ENCODE results near the gene ZNF599. TPM values are rescaled to one million over a fixed set of nuclear protein-coding genes. Genes with fewer than 3 reads are reported as not detected.

The ZNF599 gene
- total RNA-seq, 1 donor from 2014 or later, result 1.9 TPM

DNA sequence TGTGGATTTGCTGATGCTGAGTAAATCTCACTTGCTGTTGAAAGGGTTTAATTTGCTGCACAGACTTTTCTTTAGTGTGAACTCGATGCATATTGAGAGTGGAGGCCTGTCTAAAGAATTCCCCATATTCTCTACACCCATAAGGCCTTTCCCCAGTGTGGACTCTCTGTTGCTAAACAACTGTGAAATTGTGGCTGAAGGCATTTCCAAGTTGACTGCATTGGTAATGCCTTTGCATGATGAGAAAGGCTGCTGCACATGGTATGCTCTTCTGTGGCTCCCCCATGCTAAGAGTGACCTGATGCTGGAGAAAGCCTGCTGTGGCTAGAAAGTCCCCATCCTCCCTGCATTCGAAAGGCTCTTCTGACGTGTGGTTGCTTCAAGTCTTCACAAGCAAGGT is 6.6 kb upstream of the ZNF599 start:
- DNase-seq (ENCODE audit: low spot score), result no peak
- Mint-ChIP-seq H3K4me3 (ENCODE audit: low read depth) (no peak overlapping the region), H3K27ac (no peak overlapping the region), H3K36me3 (ENCODE audit: low read depth) (no peaks in the 10 kb centered on the region), H3K27me3 (ENCODE audit: low read depth) (no peaks in the 10 kb centered on the region), H3K4me1 (ENCODE audit: low read depth) (no peaks in the 10 kb centered on the region), H3K9me3 (peaks cover 20% of the 10 kb centered on the region)
- intact Hi-C loops (cut with micrococcal nuclease), result no loop called here

DNA sequence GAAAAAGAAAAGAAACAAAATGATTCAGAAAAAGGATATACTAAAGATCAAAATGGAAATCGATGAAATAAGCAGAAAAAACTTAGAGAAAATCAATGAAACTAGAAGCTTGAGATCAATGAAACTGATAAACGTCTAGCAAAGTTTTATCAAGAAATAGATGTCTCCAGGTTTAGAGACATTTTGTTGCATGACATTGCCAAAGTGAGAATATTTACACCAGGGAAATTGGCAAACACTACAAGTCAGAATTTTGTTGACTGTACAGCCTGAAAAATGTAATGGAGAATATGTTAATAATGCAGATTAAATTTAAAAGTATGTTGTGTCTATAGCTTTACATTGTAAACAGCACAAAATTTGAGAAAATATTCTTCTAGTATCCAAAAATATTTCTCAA is 5.3 kb upstream of the ZNF599 start:
- Mint-ChIP-seq H3K27ac (no peak overlapping the region), H3K4me3 (ENCODE audit: low read depth) (no peak overlapping the region), H3K9me3 (peaks cover 25% of the 10 kb centered on the region), H3K36me3 (ENCODE audit: low read depth) (no peaks in the 10 kb centered on the region), H3K27me3 (ENCODE audit: low read depth) (no peaks in the 10 kb centered on the region), H3K4me1 (ENCODE audit: low read depth) (no peaks in the 10 kb centered on the region)
- no peak for DNase-seq (ENCODE audit: low spot score)
- intact Hi-C loops (cut with micrococcal nuclease), result no loop called here

DNA sequence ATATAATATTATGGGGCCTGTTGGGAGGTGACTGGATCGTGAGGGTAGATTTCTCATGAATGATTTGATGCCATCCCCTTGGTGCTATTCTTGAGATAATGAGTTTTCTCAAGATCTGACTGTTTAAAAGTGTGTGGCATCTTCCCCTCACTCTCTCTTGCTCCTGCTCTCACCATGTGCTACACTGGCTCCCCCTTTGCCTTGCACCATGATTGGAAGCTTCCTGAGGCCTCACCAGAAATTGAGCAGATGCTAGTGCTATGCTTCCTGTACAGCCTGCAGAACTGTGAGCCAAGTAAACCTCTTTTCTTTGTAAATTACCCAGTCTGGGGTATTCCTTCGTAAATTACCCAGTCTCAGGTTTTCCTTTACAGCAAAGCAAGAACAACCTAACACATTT is 1.8 kb upstream of the ZNF599 start:
- intact Hi-C loops (cut with micrococcal nuclease), result no loop called here
- Mint-ChIP-seq H3K36me3 (ENCODE audit: low read depth) (peaks cover 22% of the 10 kb centered on the region), H3K9me3 (peaks cover 37% of the 10 kb centered on the region), H3K27me3 (ENCODE audit: low read depth) (no peaks in the 10 kb centered on the region), H3K4me1 (ENCODE audit: low read depth) (peaks cover 14% of the 10 kb centered on the region), H3K4me3 (ENCODE audit: low read depth) (no peak overlapping the region), H3K27ac (no peak overlapping the region)
- no peak for DNase-seq (ENCODE audit: low spot score)

DNA sequence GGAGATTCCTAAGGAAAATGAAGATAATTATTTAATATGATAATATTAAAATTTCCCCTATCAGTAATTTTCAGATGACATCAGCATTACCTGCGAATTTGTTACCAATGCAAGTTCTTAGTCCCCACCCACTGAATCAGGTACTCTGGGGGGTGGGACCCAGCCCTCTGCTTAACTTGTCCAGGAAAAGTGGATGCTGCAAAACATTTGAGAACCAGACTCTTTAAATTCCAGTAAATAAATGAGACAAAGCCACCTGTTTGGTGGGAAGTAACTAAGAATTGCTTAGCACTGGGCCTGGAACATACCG is 495 bp upstream of the ZNF599 start:
- intact Hi-C loops (cut with micrococcal nuclease), result loop anchor here (1.0 kb wide), 1 partner anchor 40 kb away; no protein-coding TSS in a partner anchor
- Mint-ChIP-seq H3K4me1 (ENCODE audit: low read depth) (peaks cover 14% of the 10 kb centered on the region), H3K9me3 (peaks cover 37% of the 10 kb centered on the region), H3K27ac (no peak overlapping the region), H3K4me3 (ENCODE audit: low read depth) (peak overlapping the region; percentile 88), H3K36me3 (ENCODE audit: low read depth) (peaks cover 26% of the 10 kb centered on the region), H3K27me3 (ENCODE audit: low read depth) (no peaks in the 10 kb centered on the region)
- DNase-seq (ENCODE audit: low spot score), result no peak

DNA sequence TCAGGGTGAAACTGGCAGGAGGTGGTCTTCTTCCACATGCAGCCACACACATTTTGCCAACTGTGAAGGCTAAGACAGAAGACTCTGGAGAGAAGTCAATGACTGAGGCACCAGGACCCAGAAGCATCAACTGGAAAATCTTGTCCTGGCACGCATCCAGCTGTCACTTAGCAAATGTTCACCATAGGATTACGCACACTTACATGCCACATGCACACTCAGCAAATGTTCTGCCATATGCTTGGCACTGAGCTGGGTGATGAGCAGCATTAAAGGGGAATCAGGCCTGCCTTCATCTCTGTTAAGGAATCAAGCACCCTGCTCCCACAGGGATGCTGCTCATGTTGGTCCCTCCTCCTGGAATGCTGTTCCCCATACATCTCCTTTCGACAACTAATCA is 5.1 kb downstream of the ZNF599 start:
- Mint-ChIP-seq H3K27ac (no peak overlapping the region), H3K4me1 (ENCODE audit: low read depth) (peaks cover 10% of the 10 kb centered on the region), H3K36me3 (ENCODE audit: low read depth) (peaks cover 66% of the 10 kb centered on the region), H3K27me3 (ENCODE audit: low read depth) (no peaks in the 10 kb centered on the region), H3K9me3 (peaks cover 45% of the 10 kb centered on the region), H3K4me3 (ENCODE audit: low read depth) (no peak overlapping the region)
- no peak for DNase-seq (ENCODE audit: low spot score)
- intact Hi-C loops (cut with micrococcal nuclease), result no loop called here

DNA sequence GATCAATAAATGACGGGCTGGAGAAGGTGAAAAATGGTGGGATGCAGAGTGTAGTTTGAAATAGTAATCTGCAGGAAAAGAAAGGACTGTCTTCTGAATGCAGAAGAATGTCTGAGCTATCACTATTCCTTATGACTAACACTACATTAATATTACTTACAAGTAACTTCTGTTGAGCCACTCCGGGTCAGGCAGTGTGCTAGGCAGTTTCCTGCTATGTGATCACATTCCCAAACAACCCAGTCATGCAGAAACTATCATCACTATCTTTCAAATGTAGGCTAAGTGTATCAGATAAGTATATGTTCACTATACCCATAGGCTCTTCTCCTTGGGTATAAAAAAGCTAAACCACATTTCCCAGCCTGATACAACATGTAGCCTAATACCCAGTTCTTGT is 6.6 kb downstream of the ZNF599 start:
- Mint-ChIP-seq H3K27me3 (ENCODE audit: low read depth) (no peaks in the 10 kb centered on the region), H3K9me3 (peaks cover 50% of the 10 kb centered on the region), H3K27ac (no peak overlapping the region), H3K4me1 (ENCODE audit: low read depth) (peaks cover 1% of the 10 kb centered on the region), H3K4me3 (ENCODE audit: low read depth) (no peak overlapping the region), H3K36me3 (ENCODE audit: low read depth) (peaks cover 58% of the 10 kb centered on the region)
- intact Hi-C loops (cut with micrococcal nuclease), result no loop called here
- no peak for DNase-seq (ENCODE audit: low spot score)

DNA sequence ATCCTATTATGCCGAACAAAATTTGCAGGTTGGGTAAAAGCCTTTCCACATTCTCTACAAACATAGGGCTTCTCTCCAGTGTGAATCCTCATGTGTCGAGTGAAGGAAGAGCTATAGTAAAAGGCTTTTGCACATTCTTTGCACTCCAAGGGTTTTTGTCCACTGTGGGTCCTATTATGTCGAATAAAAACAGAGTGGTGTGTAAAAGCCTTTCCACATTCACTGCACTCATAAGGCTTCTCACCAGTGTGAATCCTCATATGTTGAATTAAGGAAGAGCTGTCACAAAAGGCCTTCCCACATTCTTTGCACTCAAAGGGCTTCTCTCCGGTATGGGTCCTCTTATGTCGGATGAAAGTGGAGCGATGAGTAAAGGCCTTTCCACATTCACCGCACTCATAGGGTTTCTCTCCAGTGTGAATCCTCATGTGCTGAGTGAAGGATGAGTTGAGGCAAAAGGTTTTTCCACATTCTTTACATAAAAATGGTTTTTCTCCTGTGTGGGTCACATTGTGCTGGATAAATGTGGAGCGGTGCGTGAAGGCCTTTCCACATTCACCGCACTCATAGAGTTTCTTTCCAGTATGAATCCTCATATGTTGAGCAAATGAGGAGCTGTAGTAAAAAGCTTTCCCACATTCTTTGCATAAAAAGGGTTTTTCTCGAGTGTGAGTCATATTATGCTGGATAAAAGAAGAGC is 13.6 kb downstream of the ZNF599 start:
- Mint-ChIP-seq H3K4me1 (ENCODE audit: low read depth) (no peaks in the 10 kb centered on the region), H3K27ac (no peak overlapping the region), H3K27me3 (ENCODE audit: low read depth) (no peaks in the 10 kb centered on the region), H3K4me3 (ENCODE audit: low read depth) (no peak overlapping the region), H3K36me3 (ENCODE audit: low read depth) (peaks cover 8% of the 10 kb centered on the region), H3K9me3 (peaks cover 73% of the 10 kb centered on the region)
- DNase-seq (ENCODE audit: low spot score), result no peak
- intact Hi-C loops (cut with micrococcal nuclease), result no loop called here

DNA sequence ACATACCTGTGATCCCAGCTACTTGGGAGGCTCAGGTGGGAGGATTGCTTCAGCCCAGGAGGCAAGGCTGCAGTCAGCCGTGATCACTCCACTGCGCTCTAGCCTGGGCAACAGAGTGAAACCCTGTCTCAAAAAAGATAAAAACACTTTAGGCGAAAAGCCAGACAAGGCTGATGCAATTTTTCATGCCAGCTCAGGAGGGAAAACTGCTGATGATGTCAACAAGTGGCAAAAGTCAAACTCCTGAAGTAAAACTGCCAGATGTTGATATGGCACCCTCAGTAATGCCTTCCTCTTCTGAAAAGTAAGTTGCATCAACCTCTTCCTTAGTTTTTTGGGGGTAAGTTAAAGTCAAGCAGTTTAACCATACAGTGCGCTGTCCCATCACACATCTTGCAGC is 15.6 kb downstream of the ZNF599 start:
- H3K4me3 Mint-ChIP-seq (ENCODE audit: low read depth), result no peak overlapping the region
- no peak for DNase-seq (ENCODE audit: low spot score)
- H3K27me3 Mint-ChIP-seq (ENCODE audit: low read depth), result no peaks in the 10 kb centered on the region
- H3K9me3 Mint-ChIP-seq, result peaks cover 71% of the 10 kb centered on the region
- no peaks in the 10 kb centered on the region for H3K4me1 Mint-ChIP-seq (ENCODE audit: low read depth)
- peaks cover 3% of the 10 kb centered on the region for H3K36me3 Mint-ChIP-seq (ENCODE audit: low read depth)
- intact Hi-C loops (cut with micrococcal nuclease), result no loop called here
- no peak overlapping the region for H3K27ac Mint-ChIP-seq

DNA sequence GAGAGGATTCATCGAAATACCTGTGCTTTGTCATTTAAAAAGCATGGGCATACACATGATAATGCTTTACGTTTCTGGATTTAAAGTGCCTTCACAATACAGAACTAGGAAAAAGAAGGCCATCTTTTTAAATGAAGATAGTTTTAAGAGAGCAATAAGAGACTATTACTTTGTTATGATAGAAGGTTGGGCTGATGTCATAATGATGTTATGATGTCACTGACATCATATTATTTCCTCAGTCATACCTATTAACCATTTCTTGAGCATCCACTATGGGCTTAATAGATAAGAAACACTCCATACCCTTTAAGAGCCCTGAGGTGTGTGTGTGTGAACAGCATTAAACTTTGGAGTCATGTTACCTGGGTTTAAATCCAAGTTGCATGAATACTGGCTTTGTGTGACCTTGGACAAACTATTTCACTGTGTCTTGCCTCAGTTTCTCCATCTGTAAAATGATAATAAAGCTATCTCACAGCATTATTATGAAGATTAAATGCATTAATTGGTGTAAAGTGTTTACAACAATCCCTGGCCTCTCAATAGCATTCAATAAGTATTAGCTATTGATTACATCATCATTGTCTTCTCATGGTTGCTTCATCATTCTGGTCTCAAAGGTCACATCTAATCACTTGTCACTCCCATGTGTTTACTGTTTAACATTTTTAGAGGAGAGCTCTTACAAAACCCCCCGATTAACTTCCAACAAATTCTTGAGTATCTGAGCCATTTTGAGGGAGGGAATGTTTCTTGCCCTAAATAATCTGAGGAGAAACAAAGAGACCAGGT is 27.9 kb downstream of the ZNF599 start:
- Mint-ChIP-seq H3K9me3 (peaks cover 82% of the 10 kb centered on the region), H3K27me3 (ENCODE audit: low read depth) (no peaks in the 10 kb centered on the region), H3K4me3 (ENCODE audit: low read depth) (no peak overlapping the region), H3K4me1 (ENCODE audit: low read depth) (no peaks in the 10 kb centered on the region), H3K36me3 (ENCODE audit: low read depth) (peaks cover 15% of the 10 kb centered on the region), H3K27ac (no peak overlapping the region)
- intact Hi-C loops (cut with micrococcal nuclease), result no loop called here
- no peak for DNase-seq (ENCODE audit: low spot score)

DNA sequence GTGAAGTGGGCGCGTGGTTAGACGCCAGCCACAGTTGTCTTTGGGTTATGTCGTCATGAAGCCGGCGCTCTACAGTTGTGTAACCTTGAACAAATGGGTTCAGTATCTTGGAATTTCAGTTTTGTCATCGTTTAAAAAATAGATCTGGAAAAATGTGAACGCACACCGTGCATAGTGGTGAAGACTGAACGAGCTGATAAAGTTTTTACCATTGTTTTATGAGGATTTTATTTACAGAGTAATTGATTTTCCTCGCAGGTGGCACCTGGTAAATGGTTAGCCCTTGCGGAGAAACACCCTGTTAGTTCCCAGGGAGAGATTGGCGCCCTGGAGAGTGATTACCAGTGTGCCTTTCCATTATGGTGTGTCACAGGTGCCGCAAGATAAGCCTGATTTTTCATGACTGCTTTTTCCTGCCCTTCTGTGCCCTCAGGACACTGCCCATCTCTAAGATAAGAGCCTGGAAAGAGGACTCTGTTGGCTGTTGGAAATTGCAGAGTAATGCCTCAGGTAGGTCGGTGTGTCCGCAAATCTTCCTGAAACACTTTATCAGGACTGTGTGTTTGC is 38.4 kb downstream of the ZNF599 start:
- H3K27me3 Mint-ChIP-seq (ENCODE audit: low read depth), result no peaks in the 10 kb centered on the region
- H3K36me3 Mint-ChIP-seq (ENCODE audit: low read depth), result peaks cover 28% of the 10 kb centered on the region
- H3K4me3 Mint-ChIP-seq (ENCODE audit: low read depth), result peak overlapping the region; percentile 91
- peak overlapping the region; percentile 95 for H3K27ac Mint-ChIP-seq
- peaks cover 25% of the 10 kb centered on the region for H3K9me3 Mint-ChIP-seq
- no peak for DNase-seq (ENCODE audit: low spot score)
- peaks cover 17% of the 10 kb centered on the region for H3K4me1 Mint-ChIP-seq (ENCODE audit: low read depth)
- intact Hi-C loops (cut with micrococcal nuclease), result no loop called here

DNA sequence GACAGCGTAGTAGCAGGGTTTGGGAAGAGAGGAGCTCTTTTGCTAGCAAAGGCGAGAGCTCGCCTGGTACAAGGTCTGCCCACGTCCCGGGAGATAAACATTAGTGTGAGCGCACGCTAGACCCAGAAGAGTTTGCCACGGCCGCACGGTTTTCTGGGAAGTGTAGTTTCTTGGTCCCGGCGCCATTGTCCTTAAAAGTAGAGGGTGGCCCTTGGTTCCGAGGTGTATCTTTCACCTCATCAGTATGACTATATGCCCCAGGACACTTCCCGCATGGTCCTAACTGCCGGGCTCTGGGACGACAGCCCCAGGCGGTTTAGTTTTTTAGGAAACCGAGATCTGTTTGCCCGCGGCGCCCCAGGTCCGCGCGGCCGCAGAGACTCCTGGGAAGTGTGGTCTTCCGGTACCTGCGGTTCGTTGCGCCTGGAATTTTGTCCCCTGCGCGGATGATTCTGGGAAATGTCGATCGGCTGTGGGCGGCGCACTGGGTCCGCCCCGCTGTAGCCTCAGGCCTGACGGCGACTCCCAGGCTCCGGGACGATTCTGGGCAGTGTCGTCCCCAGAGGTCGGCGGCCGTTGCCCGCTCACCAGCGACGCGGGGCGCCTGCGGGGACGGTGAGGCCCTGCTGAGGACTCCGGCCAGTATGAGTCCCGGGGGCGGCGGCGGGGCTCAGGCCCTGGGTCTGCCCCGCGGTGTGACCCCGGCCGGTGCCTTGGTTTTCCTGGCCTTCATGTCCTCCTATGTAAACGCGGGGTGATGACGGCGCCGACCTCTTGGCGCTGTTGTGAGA is 39.1 kb downstream of the ZNF599 start, which contains the start of gene ZNF181:
Gene ZNF181 (plus strand): TSS at position 498 of the 791 bp plus-strand sequence. CDS start 795 bp downstream, outside the sequence.
- intact Hi-C loops (cut with micrococcal nuclease), result loop anchor here (1.0 kb wide), 2 partner anchors 39 to 57 kb away; partner anchors contain the start of genes SCGB2B2, ZNF302 and ZNF599
- Mint-ChIP-seq H3K36me3 (ENCODE audit: low read depth) (peaks cover 22% of the 10 kb centered on the region), H3K27me3 (ENCODE audit: low read depth) (no peaks in the 10 kb centered on the region), H3K4me3 (ENCODE audit: low read depth) (peak within 1 kb of the TSS; percentile 91), H3K9me3 (peaks cover 18% of the 10 kb centered on the region), H3K27ac (peak within 1 kb of the TSS; percentile 95), H3K4me1 (ENCODE audit: low read depth) (peaks cover 17% of the 10 kb centered on the region)
- DNase-seq (ENCODE audit: low spot score), result peak; percentile 77

DNA sequence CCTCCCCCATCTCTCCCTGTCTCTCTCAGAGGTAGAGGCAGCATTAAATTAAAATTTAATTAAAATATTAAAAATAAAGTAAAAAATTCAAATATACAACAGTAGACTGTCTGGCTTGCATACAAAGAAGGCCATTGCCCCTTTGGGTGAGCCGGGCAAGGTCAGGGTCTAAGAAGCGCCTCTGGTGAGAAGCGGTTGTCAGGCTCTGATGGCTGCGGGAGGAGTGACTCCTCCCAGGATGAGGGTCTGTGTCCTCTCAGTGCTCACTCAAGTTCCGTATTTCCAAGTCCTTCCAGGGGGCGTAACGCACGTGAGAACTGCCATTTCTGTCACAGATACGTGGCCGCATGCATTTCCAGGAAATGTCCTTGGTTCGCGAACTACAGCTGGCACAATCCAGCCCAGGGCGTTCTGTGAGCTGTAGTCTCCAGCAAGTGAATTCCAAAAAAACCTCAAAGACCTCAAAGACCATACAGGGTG is 39.7 kb downstream of the ZNF599 start:
- Mint-ChIP-seq H3K4me3 (ENCODE audit: low read depth) (peak overlapping the region; percentile 91), H3K27ac (peak overlapping the region; percentile 95), H3K36me3 (ENCODE audit: low read depth) (peaks cover 18% of the 10 kb centered on the region), H3K9me3 (peaks cover 13% of the 10 kb centered on the region), H3K4me1 (ENCODE audit: low read depth) (peaks cover 17% of the 10 kb centered on the region), H3K27me3 (ENCODE audit: low read depth) (no peaks in the 10 kb centered on the region)
- DNase-seq (ENCODE audit: low spot score), result no peak
- intact Hi-C loops (cut with micrococcal nuclease), result loop anchor here (1.0 kb wide), 2 partner anchors 40 to 56 kb away; partner anchors contain the start of genes SCGB2B2, ZNF302 and ZNF599

All from activated T-helper 2 cell treated with anti-CD3 and anti-CD28 coated beads, Interferon-gamma antibody, Interleukin-2, Interleukin-4, amounts not matched to agents 10 μg/mL and 5 μg/mL and 100 μg/mL, durations not matched to agents 14 hours and 24 hours and 36 hours (primary cell).